Testis (tissue), 3 donors: Measurements from ENCODE around the gene HEG1. TPM values are rescaled to one million over a fixed set of nuclear protein-coding genes. Genes with fewer than 3 reads are reported as not detected.

Source experiments
- DNase-seq: peaks from one replicate; pipeline ENCODE4 v3.0.0-alpha.2; 2019
- H3K27ac ChIP-seq, 2 donors: fragments of 200-600 bp; sonication (generic); one replicate each; pipeline ENCODE4 v1.5.1; 2019
- H3K27me3 ChIP-seq: fragments of 200-600 bp; sonication (generic); one replicate; pipeline ENCODE4 v1.5.1; 2019
- H3K36me3 ChIP-seq: fragments of 200-600 bp; sonication (generic); one replicate; pipeline ENCODE4 v1.5.1; 2017; ENCODE audit warnings: low read depth; ENCODE audit errors: missing control alignments
- H3K4me1 ChIP-seq: fragments of 200-600 bp; sonication (generic); one replicate; pipeline ENCODE4 v1.5.1; 2019
- H3K4me3 ChIP-seq, 2 donors: fragments of 200-600 bp; sonication (generic); one replicate each; pipeline ENCODE4 v1.5.1; 2017 to 2019
- H3K9me3 ChIP-seq: fragments of 200-600 bp; sonication (generic); one replicate; pipeline ENCODE4 v1.5.1; 2017
- POLR2A ChIP-seq: fragments of 450-650 bp; IDR thresholded peaks from one replicate; pipeline ENCODE4 v1.6.1; 2017; ENCODE audit warnings: antibody characterized with exemption, mild to moderate bottlenecking, moderate library complexity
- WGBS, 2 donors: methylation state at CpG; one replicate each; pipeline ENCODE4 v1.1.5; 2018; 5-methylcytosine and 5-hydroxymethylcytosine counted together
- intact Hi-C: fragments of 100-400 bp; cut with DNase I; formaldehyde crosslinking; loops from one replicate; pipeline ENCODE4 v1.15.1; 2023; ENCODE audit warnings: low total_unique reads
- polyA plus RNA-seq: library from polyadenylated mRNA; stranded (reverse); fragments of 350-450 nt; fragmentation: Illumina TruSeq; extraction: RNeasy Lipid Tissue Mini Kit (QIAGEN cat#74804); gene quantifications from one replicate; pipeline ENCODE4 v1.2.3, GENCODE V29; 2014; ENCODE audit warnings: low read depth, low replicate concordance; ENCODE audit not compliant: insufficient read depth
- total RNA-seq, 2 donors: library from RNA; depleted of rRNA; stranded (reverse); fragments of >200 nt; gene quantifications; one replicate each; pipeline ENCODE4 v1.2.3, GENCODE V29; 2016
- TF ChIP-seq, protein P1 (sequence below), 3 experiments: fragments of 450-650 bp in 2 of 3; fragments of 200-600 bp in 1 of 3; sonication (generic) in 1 of 3; IDR thresholded peaks; one replicate each; pipeline ENCODE4 v1.5.1; 2016 to 2019; ENCODE audit warnings: antibody characterized with exemption in 3 of 3, mild to moderate bottlenecking in 2 of 3, moderate library complexity in 1 of 3

HEG1 gene
- total and polyA plus RNA-seq, 3 donors from 2014 or later, result 50.3 to 160 (median 120) TPM

DNA sequence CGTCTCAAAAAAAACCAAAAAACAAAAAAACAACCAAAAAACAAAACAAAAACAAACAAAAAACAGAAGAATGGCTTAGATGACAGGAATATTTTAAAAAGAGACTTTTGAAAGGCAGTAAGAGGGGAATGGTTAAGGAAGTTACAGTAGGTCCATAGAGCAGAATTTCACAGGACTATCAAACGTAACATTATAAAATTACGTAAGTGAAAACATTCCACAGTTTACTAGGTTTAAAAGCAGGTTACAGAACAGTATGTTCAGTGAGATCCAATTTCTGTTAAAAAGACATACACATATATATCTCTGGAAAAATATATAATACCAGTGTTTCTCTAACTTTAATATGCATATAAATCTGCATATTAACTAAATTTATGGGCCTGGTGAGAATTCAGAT is 71.0 kb downstream of the HEG1 start:
- Histone ChIP-seq H3K27me3 (no peaks in the 10 kb centered on the region), H3K36me3 (no peaks in the 10 kb centered on the region), H3K4me1 (no peaks in the 10 kb centered on the region), H3K9me3 (no peaks in the 10 kb centered on the region), H3K27ac (no peak overlapping the region), H3K4me3 (no peak overlapping the region)
- no peak for DNase-seq
- intact Hi-C loops, result no loop called here
- 82 to 83% methylated on average over 3 of the region's 3 CpGs for WGBS, 2 donors
- no peak for TF ChIP-seq POLR2A
- TF ChIP-seq, protein P1, sequence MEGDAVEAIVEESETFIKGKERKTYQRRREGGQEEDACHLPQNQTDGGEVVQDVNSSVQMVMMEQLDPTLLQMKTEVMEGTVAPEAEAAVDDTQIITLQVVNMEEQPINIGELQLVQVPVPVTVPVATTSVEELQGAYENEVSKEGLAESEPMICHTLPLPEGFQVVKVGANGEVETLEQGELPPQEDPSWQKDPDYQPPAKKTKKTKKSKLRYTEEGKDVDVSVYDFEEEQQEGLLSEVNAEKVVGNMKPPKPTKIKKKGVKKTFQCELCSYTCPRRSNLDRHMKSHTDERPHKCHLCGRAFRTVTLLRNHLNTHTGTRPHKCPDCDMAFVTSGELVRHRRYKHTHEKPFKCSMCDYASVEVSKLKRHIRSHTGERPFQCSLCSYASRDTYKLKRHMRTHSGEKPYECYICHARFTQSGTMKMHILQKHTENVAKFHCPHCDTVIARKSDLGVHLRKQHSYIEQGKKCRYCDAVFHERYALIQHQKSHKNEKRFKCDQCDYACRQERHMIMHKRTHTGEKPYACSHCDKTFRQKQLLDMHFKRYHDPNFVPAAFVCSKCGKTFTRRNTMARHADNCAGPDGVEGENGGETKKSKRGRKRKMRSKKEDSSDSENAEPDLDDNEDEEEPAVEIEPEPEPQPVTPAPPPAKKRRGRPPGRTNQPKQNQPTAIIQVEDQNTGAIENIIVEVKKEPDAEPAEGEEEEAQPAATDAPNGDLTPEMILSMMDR (IDR thresholded peaks at IDR 0.05), result no peak

DNA sequence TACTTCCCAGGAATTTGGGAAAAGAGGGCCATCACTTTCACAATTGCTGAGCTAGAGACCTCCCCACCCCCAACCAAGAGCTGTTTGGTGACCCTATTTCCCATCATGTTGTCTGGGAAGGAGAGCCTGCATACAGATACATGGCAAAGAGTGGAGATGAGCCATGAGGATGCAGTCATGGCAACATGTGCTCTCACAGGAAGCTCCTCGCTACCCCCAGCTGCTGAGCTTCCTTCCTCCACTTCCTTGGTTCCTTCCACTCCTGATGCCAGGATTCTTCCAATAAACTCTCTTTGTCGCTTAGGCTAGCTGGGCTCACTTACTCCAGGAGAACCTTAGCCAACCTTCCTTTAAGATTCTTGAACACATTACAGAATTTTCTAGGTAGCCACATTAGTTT is 72.9 kb downstream of the HEG1 start:
- DNase-seq, result no peak
- intact Hi-C loops, result no loop called here
- H3K36me3 ChIP-seq, result no peaks in the 10 kb centered on the region
- H3K4me1 ChIP-seq, result no peaks in the 10 kb centered on the region
- no peaks in the 10 kb centered on the region for H3K27me3 ChIP-seq
- H3K9me3 ChIP-seq, result no peaks in the 10 kb centered on the region
- TF ChIP-seq POLR2A, result no peak
- TF ChIP-seq, protein P1 (IDR thresholded peaks at IDR 0.05), result no peak
- WGBS, 2 donors, result 78 to 91% methylated on average over 2 of the region's 2 CpGs
- no peak overlapping the region for H3K4me3 ChIP-seq
- H3K27ac ChIP-seq, result no peak overlapping the region

DNA sequence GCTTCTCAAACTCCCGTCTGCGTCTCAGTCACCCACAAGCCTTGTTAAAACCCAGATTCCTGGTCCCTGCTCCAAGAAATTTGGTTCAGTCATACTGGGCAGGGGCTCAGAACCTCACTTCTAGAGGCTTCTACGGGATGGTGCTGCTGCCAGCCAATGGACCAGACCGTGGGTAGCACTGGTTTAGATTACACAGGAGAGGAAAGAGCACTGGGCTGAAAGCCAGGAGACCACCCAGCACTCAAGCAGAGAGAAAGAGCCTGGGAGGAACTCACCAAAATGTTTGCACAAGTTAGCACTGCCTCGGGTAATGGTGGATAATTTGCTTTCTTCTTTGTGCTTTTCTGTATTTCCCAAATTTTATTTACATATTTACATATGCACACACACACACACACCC is 74.3 kb downstream of the HEG1 start:
- 82 to 85% methylated on average over 5 of the region's 5 CpGs for WGBS, 2 donors
- Histone ChIP-seq H3K36me3 (no peaks in the 10 kb centered on the region), H3K4me3 (no peak overlapping the region), H3K27me3 (no peaks in the 10 kb centered on the region), H3K4me1 (no peaks in the 10 kb centered on the region), H3K9me3 (no peaks in the 10 kb centered on the region), H3K27ac (no peak overlapping the region)
- intact Hi-C loops, result no loop called here
- DNase-seq, result no peak
- TF ChIP-seq, protein P1 (IDR thresholded peaks at IDR 0.05), result no peak
- no peak for TF ChIP-seq POLR2A

DNA sequence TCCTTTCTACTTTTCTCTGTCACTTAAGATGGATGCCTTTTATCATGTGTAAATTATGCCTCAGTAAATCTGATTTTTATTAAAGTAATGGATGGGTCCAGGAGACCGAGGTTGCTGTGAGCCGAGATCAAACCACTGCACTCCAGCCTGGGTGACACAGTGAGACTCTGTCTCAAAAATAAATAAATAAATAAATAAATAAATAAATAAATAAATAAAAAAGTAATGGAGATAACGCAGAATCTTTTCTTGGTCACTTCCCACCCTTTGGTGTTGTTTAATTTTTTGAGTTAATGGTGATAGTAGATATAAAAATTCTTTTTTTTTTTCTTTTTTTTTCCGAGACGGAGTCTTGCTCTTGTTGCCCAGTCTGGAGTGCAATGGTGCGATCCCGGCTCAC is 77.2 kb downstream of the HEG1 start:
- TF ChIP-seq POLR2A, result no peak
- TF ChIP-seq, protein P1 (IDR thresholded peaks at IDR 0.05), result no peak
- DNase-seq, result no peak
- intact Hi-C loops, result no loop called here
- Histone ChIP-seq H3K36me3 (no peaks in the 10 kb centered on the region), H3K27me3 (no peaks in the 10 kb centered on the region), H3K4me1 (no peaks in the 10 kb centered on the region), H3K4me3 (no peak overlapping the region), H3K27ac (no peak overlapping the region), H3K9me3 (no peaks in the 10 kb centered on the region)
- 94 to 99% methylated on average over 7 of the region's 7 CpGs for WGBS, 2 donors

DNA sequence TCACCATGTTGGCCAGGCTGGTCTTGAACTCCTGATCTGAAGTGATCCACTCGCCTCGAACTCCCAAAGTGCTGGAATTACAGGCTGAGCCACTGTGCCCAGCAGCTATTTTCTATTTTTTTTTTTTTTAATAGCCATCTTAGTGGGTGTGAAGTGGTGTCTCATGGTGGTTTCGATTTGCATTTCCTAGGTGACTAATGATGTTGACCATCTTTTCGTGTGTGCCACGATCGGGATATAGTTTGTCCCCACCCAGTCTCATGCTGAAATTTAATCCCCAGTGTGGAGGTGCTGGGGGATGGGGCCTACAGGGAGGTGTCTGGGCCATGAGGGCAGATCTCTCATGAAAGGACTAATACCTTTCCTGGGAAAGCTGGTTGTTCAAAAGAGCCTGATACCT is 79.4 kb downstream of the HEG1 start:
- intact Hi-C loops, result no loop called here
- Histone ChIP-seq H3K4me1 (no peaks in the 10 kb centered on the region), H3K27me3 (no peaks in the 10 kb centered on the region), H3K27ac (no peak overlapping the region), H3K9me3 (no peaks in the 10 kb centered on the region), H3K36me3 (no peaks in the 10 kb centered on the region), H3K4me3 (no peak overlapping the region)
- no peak for TF ChIP-seq POLR2A
- 90 to 96% methylated on average over 6 of the region's 6 CpGs for WGBS, 2 donors
- DNase-seq, result no peak
